ENCODE measurements around the gene LRRC26. TPM values are rescaled to one million over a fixed set of nuclear protein-coding genes. Genes with fewer than 3 reads are reported as not detected.

Gene LRRC26
- polyA plus RNA-seq, 1 donor = not detected

- DNase-seq = no peak
Measured at GRCh38 chr9:137199411-137200121, 29.7 kb upstream of the LRRC26 start.

- no peak for DNase-seq
Measured at GRCh38 chr9:137198902-137199283, 29.0 kb upstream of the LRRC26 start.

GRCh38 chr9:137198051-137198901, 28.4 kb upstream of the LRRC26 start:
- no peak for DNase-seq

- DNase-seq = no peak
Measured at GRCh38 chr9:137195525-137196220, 25.8 kb upstream of the LRRC26 start.

- DNase-seq = no peak
Measured at GRCh38 chr9:137194909-137195308, 25.1 kb upstream of the LRRC26 start.

- DNase-seq = no peak
Measured at GRCh38 chr9:137194388-137194787, 24.5 kb upstream of the LRRC26 start.

- no peak for DNase-seq
Measured at GRCh38 chr9:137193771-137194170, 23.9 kb upstream of the LRRC26 start.

- no peak for DNase-seq
Measured at GRCh38 chr9:137192859-137193258, 23.0 kb upstream of the LRRC26 start.

GRCh38 chr9:137192448-137192780, 22.6 kb upstream of the LRRC26 start:
- DNase-seq = no peak

GRCh38 chr9:137191691-137192447, 22.0 kb upstream of the LRRC26 start:
- DNase-seq = no peak

- no peak for DNase-seq
Measured at GRCh38 chr9:137191245-137191644, 21.4 kb upstream of the LRRC26 start.

- DNase-seq = no peak
Measured at GRCh38 chr9:137190315-137190856, 20.5 kb upstream of the LRRC26 start.

- no peak for DNase-seq
Measured at GRCh38 chr9:137189297-137190295, 19.7 kb upstream of the LRRC26 start.

GRCh38 chr9:137188490-137189296, 18.8 kb upstream of the LRRC26 start, which contains the start of the genes ANAPC2 and SSNA1:
ANAPC2 (minus strand) TSS chr9:137188560; CDS start chr9:137188532, 28 bp downstream.
SSNA1 (plus strand) TSS chr9:137188676; CDS start chr9:137188727, 51 bp downstream.
- peak; percentile 93 for DNase-seq

GRCh38 chr9:137188086-137188489, 18.2 kb upstream of the LRRC26 start:
- DNase-seq = no peak

- DNase-seq = no peak
Measured at GRCh38 chr9:137187386-137187785, 17.5 kb upstream of the LRRC26 start.

GRCh38 chr9:137186385-137186784, 16.5 kb upstream of the LRRC26 start:
- DNase-seq = no peak

GRCh38 chr9:137185921-137186320, 16.1 kb upstream of the LRRC26 start:
- no peak for DNase-seq

- DNase-seq = no peak
Measured at GRCh38 chr9:137184881-137185660, 15.2 kb upstream of the LRRC26 start.
